GM21423 (cell line): Measurements from ENCODE around the gene CEMIP2.
"Not testable (repeated sequence)": the region's sequence is repeated elsewhere in the genome, so short reads cannot be mapped to it uniquely, and the experiment has no call there.

Experiments used
- ATAC-seq: cut with Tn5 transposase; IDR thresholded peaks from one replicate; pipeline ENCODE4 v1.9.1; 2021; ENCODE audit warnings: mild to moderate bottlenecking, moderate library complexity; ENCODE audit not compliant: unreplicated experiment

The CEMIP2 gene, protein sequence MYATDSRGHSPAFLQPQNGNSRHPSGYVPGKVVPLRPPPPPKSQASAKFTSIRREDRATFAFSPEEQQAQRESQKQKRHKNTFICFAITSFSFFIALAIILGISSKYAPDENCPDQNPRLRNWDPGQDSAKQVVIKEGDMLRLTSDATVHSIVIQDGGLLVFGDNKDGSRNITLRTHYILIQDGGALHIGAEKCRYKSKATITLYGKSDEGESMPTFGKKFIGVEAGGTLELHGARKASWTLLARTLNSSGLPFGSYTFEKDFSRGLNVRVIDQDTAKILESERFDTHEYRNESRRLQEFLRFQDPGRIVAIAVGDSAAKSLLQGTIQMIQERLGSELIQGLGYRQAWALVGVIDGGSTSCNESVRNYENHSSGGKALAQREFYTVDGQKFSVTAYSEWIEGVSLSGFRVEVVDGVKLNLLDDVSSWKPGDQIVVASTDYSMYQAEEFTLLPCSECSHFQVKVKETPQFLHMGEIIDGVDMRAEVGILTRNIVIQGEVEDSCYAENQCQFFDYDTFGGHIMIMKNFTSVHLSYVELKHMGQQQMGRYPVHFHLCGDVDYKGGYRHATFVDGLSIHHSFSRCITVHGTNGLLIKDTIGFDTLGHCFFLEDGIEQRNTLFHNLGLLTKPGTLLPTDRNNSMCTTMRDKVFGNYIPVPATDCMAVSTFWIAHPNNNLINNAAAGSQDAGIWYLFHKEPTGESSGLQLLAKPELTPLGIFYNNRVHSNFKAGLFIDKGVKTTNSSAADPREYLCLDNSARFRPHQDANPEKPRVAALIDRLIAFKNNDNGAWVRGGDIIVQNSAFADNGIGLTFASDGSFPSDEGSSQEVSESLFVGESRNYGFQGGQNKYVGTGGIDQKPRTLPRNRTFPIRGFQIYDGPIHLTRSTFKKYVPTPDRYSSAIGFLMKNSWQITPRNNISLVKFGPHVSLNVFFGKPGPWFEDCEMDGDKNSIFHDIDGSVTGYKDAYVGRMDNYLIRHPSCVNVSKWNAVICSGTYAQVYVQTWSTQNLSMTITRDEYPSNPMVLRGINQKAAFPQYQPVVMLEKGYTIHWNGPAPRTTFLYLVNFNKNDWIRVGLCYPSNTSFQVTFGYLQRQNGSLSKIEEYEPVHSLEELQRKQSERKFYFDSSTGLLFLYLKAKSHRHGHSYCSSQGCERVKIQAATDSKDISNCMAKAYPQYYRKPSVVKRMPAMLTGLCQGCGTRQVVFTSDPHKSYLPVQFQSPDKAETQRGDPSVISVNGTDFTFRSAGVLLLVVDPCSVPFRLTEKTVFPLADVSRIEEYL (N-terminal part only)

DNA sequence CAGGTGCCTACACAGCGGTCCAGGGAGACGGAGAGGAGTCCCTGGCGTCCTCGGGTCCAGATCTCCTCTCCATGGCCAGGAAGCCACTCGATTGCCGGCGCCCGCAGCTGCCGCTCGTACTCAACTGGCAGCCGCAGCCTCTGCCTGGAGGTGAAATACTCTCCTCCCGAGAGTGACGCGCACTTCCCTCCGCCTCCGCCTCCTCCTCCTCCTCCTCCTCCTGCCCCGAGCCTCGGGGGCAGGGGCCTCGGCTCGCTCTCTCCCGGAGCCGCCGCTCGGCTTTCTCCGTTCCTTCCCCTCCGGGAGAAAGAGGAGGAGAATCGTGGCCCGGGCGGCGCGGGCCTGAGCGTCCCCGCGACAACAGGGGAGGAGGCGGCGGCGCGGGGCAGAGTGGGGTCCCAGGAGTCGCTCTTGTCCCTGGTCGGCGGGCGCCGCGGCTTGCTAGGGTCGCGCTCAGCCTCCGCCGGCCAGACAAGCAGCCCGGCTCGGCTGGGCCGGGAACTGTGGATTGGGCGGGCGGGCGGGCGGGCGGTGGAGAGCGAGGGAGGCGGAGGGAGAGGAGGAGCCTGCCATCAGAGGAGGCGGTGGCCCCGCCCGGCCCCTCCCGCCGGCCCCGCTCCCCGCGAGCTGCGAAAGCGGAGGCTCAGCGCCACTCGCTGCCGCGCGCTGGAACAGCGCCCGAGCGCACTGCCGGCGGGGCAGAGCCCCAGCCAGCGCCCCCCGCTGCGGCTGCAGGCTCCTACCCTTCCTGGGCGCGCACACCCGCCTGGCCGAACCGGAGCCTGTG is at the start of gene CEMIP2:
Gene CEMIP2, minus strand, starts transcription at position 126 of the 787 bp plus-strand sequence. CDS start 18,140 bp downstream, outside the sequence.
- peak; percentile 63 for ATAC-seq

DNA sequence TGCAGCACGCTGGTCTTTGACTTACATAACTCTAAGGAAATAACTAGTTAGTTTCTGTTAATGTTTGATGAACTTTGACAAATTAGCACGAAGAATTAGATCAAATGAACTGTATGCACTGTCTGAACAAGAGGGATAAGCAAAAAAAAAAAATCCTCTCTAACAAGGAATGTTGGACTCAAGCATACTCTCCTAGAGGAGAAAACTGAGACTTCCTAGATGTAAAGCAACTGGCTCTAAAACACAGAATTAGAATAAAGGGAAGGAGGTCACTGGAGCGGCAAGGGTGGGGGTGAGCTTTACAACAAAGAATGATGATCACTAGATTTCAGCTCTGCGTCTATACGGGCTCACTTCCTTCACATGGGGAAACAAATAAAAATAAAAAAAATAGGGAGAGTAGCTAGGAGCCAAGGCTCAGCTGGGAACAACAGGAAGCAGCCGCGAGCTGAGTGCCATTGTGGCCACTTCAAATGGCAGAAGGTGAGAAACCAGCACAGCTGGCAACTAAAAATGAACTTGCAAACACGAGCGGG is 48.7 kb upstream of the CEMIP2 start:
- no peak for ATAC-seq

DNA sequence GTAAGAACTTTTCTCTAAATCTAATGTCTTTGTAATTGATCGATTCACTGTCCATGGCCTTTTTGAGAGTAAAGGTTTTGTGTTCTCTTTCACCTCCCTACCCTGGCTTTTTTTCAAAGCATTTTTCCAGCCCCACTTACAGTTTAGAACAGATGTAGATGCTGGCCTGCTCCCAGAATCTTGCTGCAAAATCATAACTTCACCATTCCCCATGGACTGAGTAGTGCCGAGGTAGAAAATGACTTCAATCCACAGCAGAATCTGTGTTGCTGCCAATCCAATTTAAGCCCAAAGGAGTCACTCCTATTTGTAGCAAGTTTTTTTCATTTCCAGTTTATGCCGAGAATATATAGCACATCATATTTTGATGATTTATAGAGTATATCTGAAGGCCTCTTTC is 46.5 kb upstream of the CEMIP2 start:
- no peak for ATAC-seq

DNA sequence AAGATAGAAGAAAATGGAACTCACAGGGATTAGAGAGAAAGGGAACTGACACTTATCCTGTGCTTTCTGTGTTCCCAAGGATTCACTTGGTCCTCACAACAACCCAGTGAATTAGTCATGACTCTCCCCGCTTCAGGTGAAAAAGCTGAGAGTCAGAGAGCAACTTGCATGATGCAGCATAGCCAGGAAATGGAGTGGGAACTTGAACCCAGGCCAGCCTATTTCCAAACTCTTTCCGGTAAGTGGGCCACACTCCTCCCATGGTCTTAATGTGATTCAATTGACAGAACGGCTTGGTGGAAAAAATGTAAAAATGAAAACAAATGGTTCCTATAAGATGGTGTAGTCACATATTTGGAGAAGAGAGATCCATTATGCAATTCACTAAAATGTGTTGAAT is 45.9 kb upstream of the CEMIP2 start:
- no peak for ATAC-seq

DNA sequence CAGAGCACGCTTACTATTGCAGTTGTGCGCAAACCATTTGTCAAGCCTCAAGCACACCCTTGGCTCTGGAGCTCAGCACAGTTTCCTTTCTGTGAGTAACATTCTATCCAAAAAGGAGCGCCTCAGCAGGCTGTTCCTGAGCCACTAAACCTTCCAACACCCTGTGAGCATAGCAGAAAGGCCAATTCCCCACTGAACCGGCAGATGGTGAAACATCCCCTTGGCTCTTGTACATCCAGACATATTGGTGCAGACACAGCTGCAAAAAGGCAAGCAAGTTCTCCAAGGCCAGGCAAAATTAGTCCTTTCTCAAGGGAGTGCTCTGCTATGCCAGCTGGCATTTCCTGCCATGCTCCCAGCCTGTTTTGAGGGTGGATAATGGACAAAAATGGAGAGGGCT is 44.1 kb upstream of the CEMIP2 start:
- no peak for ATAC-seq

DNA sequence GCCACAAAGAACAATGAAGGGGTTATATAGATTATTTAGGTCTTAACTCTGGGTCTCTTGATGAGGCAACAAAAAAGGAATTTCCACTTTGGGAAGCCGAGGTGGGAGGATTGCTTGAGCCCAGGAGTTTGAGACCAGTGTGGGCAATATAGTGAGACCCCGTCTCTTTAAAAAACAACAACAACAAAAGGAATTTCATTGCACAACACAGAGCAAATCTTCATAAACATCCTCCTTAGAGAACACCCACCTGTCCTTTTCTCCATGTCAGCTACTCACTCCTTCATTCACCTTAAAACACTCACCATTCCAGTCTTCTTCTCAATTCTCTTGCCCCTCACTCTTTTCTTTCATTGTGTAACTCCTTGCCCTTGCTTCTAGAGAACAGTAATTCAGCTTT is 39.8 kb upstream of the CEMIP2 start:
- no peak for ATAC-seq

DNA sequence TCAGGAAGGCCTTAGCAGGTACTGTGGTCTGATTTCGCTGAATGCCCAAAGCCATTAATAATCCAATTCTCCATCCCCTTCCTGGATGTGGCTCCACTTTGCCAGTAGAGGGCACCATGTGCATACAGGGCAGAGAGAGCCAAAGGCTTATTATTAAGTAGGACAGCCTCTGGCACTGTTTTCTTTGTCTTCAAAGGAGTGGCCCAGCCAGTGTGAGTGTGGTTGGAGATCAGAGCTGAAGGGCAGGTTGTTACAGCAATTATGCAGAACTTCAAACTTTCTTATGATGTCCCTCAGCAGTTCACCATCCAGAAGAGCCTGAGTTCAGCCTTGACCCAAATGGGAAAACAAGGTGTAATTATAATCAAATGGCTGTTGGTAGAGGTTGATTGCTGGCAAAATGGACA is 38.6 kb upstream of the CEMIP2 start:
- peak; percentile 93 for ATAC-seq

DNA sequence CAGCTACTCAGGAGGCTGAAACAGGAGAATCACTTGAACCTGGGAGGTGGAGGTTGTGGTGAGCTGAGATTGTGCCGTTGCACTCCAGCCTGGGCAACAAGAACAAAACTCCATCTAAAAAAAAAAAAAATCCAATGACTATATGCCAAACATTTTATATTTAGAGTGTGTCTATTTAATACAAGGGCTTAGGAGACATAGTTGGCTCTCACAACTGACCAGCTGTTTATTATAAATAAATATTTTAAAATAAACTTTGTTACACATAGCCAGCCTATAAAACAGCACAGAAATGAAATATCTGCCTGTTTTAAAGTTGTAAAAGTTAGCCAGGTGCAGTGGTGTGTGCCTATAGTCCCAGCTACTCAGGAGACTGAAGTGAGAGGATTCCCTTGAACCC is 36.8 kb upstream of the CEMIP2 start:
- not testable (repeated sequence) for ATAC-seq

DNA sequence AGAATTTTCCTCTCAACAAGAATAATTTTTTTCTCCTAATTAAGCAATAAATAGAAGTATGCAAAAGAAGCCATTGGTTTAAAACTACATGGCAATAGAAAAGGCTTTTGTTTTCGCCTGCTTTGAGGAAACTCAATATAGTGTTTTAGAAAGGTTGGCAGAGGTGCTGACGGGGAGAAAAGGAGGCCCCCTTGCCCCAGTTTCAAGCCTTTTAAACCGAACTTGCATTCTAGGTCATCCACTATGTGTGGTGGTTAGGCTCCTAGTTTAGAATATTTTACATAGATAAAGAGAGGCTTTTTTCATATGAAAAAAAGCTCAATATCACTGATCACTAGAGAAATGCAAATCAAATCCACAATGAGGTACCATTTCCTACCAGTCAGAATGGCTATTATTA is 33.5 kb upstream of the CEMIP2 start:
- no peak for ATAC-seq

DNA sequence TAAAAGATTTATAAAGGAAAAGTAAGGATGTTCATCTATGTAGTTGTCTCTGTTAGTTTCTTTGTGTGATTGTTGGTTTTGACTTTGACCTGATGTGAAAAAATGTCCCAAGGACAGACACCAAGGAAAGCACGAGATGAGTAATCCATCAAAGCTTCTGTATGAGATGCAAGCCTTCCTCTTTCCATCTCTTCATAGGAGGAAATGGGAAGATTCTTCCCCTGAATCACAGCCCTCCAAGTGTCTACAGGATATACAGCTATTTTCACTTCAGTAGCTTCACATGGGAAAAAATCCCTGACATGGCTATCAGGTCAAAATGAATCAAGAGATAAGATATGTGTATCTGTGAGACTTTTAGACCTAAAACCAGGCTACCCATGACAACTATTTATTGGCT is 29.0 kb upstream of the CEMIP2 start:
- no peak for ATAC-seq

DNA sequence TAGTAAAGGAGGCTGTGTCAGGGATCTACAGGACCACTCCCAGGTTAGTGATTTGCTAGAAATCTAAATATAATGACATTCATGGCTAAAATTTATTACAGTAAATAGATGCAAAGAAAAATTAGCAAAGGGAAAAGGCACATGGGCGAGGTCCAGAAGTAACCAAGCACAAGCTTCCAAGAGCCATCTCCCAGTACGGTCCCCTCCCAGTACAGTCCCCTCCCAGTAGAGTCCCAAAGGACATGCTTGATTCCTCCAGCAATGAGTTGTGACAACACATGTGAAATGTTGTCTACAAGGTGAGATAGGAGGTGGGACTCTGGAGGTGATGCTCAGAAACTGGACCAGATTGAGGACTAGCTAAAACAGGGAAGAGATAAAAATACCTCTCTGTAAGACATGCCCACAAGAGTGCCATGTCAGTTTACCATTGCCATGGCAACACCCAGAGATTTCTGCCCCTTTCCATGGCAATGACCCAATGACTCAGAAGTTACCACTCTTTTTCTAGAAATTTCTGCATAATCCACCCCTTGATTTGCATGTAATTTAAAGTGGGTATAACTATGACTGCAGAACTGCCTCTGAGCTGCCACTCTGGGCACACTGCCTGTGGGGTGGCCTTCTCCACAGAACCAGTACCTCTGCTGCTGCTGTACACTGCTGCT is 27.9 kb upstream of the CEMIP2 start:
- ATAC-seq = no peak

DNA sequence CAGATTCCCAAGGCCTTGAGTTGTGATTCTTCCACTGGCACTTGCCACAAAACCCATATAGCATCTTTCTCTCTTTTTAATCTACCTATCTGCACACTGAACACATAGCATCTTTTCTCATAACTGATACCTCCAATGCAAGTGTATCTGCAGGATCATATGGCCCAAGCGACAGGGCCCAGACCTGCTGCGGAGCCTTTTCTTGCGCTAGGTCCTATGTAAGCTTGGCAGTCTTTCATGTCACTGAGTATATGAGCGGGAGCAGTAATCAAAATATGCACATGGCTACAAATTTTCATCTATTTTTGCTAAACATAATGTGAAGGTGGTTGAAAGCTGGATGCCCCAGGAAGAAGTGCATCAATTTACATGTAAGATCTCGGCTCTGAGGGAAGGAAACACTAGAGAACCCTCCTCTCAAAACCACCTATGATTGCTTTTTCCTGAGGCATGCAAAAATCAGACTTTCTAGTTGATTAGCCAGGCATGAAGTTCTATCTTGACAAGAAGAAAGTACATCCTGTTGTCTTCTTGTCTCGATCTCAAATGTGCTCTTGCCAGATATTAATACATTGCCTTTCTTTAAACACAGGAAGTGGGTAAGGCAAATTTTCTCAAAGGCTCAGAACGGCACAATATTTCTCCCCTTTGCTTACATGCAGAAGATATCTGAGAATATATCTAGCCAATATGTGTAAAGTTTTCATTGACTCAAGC is 26.9 kb upstream of the CEMIP2 start:
- ATAC-seq = peak; percentile 87

DNA sequence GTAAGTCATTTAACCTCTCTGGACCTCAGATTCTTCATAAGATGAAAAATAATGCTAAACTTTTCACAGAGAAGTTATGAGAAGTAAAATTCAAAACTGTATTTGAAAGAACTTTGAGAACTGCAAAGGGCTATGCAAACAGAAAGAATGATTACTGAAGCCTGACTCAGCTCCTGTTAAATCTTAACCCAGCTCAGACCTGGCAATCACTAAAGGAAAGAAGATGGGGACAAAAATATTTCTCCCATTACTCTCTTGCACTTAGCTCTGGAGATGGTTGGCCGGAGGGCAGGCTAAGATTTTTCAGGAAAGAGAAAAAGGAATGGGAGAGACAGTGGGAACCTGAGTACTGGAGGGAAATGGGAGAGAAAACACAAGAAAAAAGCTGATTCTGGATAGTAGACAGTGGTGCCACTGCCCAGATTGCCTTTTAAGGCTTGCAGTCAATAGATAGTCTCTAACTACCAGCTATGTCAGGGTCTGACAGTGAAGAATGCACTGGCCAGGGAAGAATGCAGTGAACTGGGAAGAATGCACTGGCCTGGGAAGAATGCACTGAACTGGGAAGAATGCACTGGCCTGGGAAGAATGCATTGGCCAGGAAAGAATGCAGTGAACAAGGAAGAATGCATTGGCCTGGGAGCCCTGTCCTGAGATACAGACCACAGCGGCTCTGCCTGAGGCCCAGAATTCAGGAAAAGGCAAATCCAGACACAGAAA is 25.2 kb upstream of the CEMIP2 start:
- peak; percentile 40 for ATAC-seq

DNA sequence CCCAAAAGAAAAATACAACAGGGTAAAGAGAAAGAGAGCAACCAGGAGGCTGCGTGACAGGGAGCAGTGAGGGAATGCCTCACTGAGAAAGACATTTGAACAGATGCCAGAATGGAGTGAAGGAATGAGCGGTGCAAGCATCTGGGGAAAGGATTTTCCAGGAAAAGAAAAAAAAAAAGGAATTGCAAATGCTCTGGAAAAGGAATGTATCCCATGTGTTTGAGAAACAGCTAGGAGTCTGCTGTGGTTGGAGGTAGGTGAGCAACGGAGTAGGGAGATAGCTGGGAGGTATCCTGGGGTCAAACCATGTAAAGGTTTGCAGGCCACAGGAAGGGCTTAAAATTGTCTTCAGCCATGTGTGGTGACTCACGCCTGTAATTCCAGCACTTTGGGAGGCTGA is 23.6 kb upstream of the CEMIP2 start:
- no peak for ATAC-seq

DNA sequence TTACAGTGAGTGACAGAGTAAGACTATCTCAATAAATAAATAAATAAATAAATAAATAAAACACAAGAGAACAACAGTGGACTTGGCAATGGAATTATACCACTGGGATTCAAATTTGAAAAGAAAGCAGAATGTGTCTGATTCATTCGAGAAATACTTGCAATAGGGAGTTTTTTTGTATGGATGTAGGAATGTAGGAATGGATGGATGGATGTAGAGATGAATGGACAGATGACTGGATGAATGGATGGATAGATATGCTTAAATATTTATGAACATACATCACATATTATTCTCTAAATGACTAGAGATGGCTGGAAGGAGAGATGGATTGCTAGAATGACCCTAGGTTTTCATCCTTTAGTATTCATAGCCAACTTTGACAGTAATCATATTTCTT is 22.0 kb upstream of the CEMIP2 start:
- no peak for ATAC-seq

DNA sequence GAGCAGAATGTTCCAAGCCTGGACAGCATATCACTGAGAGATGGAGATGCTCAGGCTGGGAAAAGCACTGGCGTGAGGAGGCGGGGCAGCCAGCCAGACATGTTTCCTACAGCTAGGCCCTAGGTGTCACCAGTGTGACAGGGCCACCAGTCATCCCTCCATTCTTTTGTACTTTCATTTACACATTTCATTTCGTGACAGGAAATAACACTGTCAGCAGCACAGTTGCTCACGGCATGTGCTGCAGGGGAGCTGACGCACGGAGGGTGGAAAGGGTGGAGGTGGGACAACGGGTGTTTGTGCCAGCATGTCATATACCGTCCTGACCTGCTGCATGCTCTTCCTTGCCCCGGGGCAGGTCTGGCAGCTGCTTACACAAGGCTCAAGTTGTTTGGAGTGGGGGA is 14.8 kb upstream of the CEMIP2 start:
- ATAC-seq = peak; percentile 84

DNA sequence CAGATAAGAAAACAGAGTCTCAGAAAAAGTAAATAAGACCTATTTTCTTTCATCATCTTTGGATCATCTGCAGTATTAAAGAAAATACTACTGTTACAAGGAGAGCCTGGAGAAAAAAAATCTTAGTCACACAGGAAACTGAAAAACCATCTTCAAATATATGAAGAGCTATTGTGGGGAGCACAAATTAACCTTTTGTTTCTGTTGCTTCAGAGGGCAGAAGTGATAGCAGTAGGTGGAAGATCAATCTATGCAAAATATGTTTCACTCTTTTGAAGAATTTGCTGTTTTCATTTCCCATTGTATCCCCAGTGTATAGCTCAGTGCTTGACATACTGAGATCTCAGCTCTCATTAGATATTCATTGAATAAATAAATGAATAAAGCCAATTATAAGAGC is 13.1 kb upstream of the CEMIP2 start:
- peak; percentile 60 for ATAC-seq

DNA sequence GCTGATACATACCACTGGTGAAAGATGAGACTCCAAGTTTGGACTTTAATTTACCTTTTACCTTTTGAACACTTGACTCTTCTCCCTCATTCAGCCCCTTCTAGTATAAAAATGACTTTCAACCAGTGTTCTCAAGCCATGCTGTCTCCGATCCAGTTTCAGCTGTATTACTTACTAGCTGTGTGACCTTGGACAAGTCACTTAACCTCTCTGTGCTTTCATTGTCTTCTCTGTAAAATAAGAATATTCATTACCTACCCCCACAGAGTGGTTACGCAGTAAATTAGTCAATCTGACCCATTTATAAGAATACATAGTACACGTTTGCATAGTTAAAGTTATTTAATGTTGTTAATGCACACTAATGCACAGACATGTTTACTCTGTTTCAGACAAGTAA is 12.6 kb upstream of the CEMIP2 start:
- ATAC-seq = no peak
